Inflammatory macrophage (primary cell): ENCODE results near the gene TNFSF15.
A peak's percentile ranks its signal among the peaks of the same experiment; 100 is the strongest.
"Not testable (repeated sequence)": the region's sequence is repeated elsewhere in the genome, so short reads cannot be mapped to it uniquely, and the experiment has no call there.

Experiments
- DNase-seq, 2 donors: peaks; one replicate each; pipeline ENCODE4 v3.0.0-alpha.2; 2020 to 2022

TNFSF15 gene

GRCh38 chr9:114745879-114746550, 59.8 kb downstream of the TNFSF15 start:
- DNase-seq = no peak

GRCh38 chr9:114745108-114745848, 60.6 kb downstream of the TNFSF15 start:
- peak; percentile 40 to 53 for DNase-seq

- no peak for DNase-seq
Measured at GRCh38 chr9:114743446-114743845, 62.4 kb downstream of the TNFSF15 start.

GRCh38 chr9:114742947-114743346, 62.9 kb downstream of the TNFSF15 start:
- no peak for DNase-seq

GRCh38 chr9:114741521-114741920, 64.3 kb downstream of the TNFSF15 start:
- peak in 1 of 2 donors; percentile 8 for DNase-seq

GRCh38 chr9:114738581-114739316, 67.1 kb downstream of the TNFSF15 start:
- DNase-seq = peak; percentile 96 to 97

- no peak for DNase-seq
Measured at GRCh38 chr9:114737847-114738246, 68.0 kb downstream of the TNFSF15 start.

- DNase-seq = no peak
Measured at GRCh38 chr9:114737118-114737517, 68.7 kb downstream of the TNFSF15 start.

GRCh38 chr9:114735704-114736103, 70.1 kb downstream of the TNFSF15 start:
- DNase-seq = no peak

- DNase-seq = not testable (repeated sequence)
Measured at GRCh38 chr9:114735139-114735538, 70.7 kb downstream of the TNFSF15 start.
